Dedifferentiated amniotic fluid mesenchymal stem cell (primary cell): ENCODE data around the gene BLOC1S2.
A peak's percentile ranks its signal among the peaks of the same experiment; 100 is the strongest.
"Not testable (repeated sequence)": the region's sequence is repeated elsewhere in the genome, so short reads cannot be mapped to it uniquely, and the experiment has no call there.

Source experiments
- DNase-seq: peaks from one replicate; pipeline ENCODE4 v3.0.0-alpha.2; 2016; ENCODE audit errors: extremely low spot score

Gene BLOC1S2

DNA sequence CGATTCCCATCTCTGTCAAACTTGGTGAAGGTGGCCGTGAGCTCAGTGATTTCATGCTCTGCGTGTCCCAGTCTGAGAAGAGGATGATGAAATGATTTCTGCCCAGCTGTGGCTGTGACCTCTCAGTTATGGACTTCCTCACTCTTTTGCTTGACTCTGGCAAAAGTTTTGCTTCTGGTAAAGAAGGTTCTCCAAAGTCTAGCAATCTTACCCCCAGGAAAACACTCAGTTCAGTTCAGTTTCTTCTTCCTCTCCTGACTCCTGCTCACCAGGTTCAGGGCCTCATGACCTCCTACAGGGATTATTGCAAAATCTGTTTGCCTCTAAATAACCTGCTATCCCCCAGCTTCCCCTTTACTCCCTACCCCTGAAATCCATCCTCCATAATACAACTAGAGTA is 4.9 kb upstream of the BLOC1S2 start:
- no peak for DNase-seq

DNA sequence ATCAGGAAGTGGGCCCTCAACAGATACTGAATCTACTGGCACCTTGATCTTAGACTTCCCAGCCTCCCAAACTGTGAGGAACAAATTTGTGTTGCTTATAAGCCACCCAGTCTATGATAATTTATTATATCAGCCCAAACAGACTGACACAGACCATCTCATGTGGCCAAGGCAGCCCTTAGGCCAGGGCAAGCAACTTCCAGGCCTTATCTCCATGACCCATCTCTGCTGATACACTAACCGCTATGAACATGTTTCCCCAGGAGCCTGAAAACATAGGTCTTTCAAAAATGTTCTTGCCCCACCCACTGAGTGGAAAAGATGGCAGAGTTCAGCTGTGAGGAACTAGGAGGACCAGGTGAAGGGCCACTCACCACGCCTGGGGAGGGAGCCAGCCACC is 3.2 kb upstream of the BLOC1S2 start:
- DNase-seq: no peak

DNA sequence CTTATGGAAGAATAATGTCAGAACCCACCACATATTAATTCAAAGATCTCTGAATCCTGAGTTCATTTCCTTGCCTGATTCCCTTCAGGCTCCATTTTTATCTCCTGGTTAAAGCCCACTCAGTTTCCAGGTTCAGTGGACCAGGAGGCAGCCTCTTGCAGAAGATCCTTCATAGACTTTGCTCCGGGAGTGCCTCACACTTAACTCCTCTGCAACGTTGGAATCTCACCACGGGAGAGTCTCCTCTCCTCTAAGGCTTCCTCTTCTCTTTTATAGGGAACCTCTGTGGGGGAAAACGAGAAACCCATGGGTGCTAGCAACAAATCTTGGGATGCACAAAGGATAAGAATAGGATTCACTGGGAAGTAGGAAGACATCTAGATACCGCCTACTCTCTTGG is 1.7 kb upstream of the BLOC1S2 start:
- no peak for DNase-seq

DNA sequence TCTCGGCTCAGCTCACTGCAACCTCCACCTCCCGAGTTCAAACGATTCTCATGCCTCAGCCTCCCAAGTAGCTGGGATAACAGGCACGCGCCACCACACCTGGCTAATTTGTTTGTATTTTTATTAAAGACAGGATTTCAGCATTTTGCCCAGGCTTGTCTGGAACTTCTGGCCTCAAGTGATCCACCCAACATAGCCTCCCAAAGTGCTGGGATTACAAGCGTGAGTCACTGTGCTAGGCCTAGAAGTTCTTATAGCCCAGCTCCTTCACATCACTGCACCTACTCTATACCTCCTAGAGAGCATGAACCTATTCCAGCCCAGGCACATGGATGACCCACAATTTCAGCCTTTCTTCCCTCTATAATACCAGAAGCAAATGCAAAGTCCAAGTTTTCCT is 1.3 kb upstream of the BLOC1S2 start:
- DNase-seq: no peak

DNA sequence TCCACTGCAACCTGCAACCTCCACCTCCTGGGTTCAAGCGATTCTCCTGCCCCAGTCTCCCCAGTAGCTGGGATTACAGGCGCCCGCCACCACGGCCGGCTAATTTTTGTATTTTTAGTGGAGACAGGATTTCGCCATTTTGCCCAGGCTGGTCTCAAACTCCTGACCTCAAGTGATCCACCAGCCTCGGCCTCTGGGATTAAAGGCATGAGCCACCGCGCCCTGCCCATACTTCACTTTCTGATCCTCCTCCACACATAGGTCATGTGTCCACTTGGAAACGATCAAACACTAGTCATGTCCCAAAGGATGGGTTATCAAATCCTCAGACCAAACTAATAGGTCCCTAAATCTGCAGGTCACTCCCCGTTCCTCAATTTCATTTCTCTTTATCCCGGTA is 1.2 kb downstream of the BLOC1S2 start:
- not testable (repeated sequence) for DNase-seq

DNA sequence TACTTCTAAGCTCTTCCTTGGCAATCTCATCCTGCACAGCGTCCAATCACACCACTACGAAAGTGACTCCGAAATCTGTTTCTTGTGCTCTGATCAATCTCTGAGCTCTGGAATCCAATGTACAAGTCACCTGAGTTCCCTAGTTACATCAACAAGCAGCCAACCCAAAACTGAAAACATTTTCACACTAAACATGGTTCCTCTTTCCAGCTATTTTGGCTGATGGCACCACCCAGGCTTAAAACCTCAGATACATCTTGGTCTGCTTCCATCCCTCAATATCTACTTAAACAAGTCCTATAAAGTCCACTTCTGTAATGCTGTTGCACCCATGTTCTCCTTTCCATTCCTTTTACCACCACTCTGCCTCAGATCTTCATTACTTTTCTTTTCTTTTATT is 3.6 kb downstream of the BLOC1S2 start:
- DNase-seq: no peak

DNA sequence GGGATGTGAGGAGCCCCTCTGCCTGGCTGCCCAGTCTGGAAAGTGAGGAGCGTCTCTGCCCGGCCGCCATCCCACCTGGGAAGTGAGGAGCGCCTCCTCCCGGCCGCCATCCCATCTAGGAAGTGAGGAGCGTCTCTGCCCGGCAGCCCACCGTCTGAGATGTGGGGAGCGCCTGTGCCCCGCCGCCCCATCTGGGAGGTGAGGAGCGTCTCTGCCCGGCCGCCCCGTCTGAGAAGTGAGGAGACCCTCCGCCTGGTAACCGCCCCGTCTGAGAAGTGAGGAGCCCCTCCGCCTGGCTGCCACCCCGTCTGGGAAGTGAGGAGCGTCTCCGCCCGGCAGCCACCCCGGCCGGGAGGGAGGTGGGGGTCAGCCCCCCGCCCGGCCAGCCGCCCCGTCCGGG is 9.5 kb downstream of the BLOC1S2 start:
- not testable (repeated sequence) for DNase-seq

DNA sequence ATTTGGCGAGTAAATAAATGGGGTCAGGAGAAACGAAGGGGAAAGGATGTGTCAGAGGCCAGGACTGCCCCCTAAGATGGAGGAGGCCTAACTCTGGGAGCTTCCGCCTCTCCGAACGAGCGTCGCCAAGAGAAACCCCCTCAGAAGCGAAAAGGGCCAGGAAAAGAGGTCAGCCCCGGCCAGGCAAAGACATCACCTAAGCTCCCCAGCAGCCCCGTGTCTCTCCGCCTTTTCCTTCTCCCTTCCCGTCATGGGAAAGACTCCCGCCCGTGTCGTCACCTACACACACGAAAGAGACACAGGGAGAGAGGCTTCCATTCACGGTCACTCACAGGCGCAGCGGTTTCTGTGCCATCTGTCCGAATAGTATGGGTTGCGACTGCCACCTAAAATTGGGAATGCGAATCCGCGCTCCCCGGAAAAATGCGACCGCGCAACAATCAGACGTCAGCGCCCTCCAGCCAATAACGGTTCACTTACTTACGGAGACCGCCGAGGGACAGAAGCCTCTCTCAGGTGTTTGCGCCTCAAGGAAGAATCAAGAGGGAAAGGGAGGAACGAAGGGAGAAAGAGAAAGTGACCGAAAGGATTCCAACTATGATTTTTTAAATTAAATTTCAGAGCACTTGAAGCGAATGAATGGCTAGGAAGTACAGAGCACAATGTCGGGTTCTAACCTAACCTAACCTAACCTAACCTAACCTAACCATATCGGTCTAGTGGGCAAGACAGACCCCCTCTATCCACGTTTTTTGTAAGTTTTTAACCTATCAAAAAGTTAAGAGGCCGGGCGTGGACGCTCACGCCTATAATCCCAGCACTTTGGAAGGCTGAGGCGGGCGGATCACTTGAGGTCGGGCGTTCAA is 19.0 kb downstream of the BLOC1S2 start, which contains the start of gene CWF19L1:
CWF19L1 (minus strand) TSS at position 400 of the 866 bp plus-strand sequence; CDS start at position 355, 45 bp downstream.
- DNase-seq: peak; percentile 86

DNA sequence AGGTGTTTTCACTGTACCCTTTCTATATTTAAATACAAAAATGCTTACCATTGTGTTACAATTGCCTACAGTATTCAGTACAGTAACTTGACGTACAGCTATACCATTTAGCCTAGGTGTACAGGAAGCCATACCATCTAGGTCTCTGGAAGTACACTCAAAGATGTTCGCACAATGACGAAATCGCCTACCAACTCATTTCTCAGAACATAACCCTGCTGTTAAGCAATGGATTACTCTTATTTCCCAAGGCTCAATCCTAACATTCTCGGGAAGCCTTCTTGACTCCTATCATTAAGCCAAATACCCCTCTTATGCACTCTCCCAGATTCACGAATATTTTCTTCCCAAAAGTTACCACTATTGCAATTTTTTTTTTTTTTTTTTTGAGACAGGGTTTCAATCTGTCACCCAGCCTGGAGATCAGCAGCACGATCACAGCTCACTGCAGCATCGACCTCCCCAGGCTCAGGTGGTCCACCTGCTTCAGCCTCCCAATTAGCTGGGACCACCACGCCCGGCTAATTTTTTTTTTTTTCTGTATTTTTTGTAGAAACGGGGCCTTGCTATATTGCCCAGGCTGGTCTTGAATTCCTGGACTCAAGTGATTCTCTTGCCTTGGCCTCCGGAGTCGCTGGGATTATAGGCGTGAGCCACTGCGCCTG is 20.5 kb downstream of the BLOC1S2 start:
- DNase-seq: no peak

DNA sequence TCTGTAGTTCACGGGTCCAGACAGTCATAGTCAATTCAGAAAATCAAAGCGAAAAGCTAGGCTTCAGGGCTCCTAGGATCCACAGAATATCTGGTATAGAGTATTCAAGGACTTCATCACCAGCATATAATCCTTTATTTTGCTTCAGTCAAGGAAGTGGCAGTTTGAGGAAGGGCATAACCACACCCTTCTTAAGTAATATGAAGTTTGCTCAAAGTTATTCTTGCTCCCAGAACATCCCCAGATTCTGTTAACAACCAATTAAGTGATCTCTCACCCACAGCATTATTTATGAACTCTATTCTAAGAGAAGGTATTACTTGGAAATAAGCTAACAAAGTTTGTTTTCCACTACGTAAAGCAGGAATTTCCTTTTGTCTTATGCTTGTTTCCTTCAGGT is 32.3 kb downstream of the BLOC1S2 start:
- DNase-seq: no peak

DNA sequence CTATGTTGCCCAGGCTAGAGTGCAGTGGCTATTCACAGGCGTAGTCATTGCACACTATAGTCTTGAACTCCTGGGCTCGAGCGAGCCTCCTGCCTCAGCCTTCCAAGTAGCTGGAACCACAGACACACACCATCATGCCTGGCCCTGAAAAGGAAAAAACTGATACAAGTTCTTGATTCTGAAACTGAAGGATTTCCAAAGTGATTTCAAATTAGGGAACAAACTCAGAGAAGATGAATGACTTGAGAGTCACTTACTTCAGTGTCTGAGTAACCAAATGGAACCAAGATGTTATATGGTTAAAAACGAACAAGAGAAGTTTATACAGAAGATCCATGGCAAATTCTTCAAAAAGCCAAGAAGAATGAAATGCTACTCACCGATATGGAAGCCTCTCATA is 33.4 kb downstream of the BLOC1S2 start:
- DNase-seq: no peak

DNA sequence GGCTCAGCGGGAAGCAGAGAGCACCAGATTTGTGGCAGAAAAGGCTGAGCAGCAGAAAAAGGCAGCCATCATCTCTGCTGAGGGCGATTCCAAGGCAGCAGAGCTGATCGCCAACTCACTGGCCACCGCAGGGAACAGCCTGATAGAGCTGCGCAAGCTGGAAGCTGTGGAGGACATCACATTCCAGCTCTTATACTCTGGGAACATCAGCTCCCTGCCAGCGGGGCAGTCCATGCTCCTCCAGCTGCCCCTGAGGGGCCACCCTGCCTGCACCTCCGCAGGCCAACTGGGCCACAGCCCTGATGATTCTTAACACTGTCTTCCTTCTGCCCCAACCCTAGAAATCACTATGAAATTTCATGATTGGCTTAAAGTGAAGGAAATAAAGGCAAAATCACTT is 37.7 kb downstream of the BLOC1S2 start:
- DNase-seq: no peak

DNA sequence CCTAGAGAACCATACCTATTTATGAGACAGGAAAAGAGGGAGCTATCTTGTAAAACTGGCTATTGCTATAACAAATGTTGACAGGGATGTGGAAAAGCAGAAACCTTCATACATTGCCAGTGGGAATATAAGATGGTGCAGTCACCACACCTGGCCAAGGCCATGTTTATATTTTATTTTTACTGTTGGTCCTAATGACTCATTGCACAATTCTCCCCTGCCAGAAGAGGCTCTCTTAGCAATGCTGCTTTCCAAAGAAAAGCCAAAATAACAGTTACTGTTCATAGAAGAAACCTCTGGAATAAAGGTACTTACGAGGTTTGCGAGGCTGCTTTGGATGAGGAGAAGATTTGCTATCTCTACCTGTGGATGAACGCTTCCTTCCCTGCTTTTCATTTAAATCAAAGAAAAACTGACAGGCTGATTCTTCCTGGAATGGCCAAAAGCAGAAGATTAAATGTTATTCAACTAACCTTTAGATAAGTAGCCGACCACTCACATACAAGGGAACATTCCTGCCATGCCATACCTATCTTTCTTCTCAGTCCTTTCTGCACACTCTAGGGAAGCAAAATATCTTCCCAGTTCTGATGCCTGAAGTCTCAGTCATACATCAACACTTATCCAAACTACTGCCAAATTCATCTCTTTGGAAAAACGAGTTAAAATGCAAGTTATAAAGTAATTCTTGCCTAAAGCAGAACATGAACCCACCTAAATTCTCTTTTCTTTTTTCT is 40.8 kb downstream of the BLOC1S2 start:
- no peak for DNase-seq

DNA sequence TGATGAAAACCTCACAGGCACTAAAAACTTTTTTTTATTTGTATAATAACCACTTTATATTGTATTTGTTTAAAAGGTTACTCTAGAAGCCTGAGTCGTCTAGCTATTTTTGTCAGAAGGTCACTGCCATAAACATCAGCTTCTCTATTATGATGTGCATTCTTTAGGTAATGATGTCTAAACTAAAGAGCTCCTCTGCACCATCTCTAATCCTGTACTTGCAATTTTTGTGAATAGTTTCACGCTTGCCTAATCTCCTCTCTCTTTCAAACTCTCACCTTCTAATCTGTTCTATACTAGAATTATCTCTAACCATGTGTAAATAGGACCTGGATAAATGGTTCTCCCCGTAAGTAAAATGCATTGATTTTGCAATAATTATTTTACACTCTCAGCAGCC is 46.6 kb downstream of the BLOC1S2 start:
- DNase-seq: no peak

DNA sequence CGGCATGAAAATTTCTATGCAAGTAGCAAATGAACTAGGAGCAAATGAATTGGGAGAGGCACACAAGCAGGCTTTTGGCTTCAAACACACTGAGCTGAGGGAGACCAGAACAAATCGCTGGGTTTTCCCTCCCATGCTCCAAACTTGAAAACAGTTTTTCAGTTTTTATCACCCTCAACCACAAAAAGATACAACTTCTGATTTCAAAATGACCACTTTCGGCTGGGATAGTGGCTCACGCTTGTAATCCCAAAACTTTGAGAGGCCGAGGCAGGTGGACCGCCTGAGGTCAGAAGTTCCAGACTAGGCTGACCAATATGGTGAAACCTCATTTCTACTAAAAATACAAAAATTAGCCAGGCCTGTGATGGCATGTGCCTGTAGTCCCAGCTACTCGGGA is 48.1 kb downstream of the BLOC1S2 start:
- no peak for DNase-seq

DNA sequence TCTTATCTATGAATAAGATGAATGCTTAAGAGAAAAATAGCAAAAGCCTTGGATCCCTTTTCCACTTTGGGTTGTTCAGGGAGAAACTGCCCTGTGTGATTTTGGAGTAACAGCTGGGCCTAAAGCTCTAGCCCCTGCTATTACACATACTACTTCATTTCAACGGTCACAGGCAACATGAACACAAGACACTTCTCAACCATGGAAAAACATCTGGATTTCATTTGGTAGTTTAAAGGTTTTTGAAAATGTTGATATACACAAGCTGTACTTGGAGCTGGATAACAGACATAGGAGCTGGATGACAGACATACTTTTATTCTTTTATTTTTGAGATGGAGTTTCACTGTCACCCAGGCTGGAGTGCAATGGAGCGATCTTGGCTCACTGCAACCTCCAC is 54.4 kb downstream of the BLOC1S2 start:
- DNase-seq: peak; percentile 43

DNA sequence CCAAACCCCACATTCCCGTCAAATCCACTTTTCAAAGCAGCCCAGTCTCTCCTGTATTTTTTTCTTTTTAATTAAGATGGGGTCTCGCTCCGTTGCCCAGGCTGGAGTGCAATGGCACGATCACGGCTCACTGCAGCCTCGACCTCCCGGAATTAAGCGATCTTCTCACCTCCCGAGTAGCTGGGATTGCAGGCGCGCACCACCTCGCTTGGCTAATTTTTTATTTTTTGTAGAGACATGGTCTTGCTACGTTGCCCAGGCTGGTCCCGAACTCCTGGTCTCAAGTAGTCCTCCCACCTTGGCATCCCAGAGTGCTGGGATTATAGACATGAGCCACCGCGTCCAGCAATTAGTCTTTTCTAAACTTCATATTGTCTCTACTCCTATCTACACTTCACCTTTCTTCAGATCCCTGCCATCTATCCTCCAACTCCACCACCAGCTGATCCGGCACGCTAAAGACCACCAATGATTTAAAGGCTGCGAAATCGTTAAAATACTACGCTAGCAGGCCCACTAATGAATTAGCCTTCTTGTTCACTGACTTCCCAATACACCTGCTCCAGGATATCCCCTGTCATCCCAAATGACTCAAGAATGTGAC is 56.6 kb downstream of the BLOC1S2 start:
- no peak for DNase-seq

DNA sequence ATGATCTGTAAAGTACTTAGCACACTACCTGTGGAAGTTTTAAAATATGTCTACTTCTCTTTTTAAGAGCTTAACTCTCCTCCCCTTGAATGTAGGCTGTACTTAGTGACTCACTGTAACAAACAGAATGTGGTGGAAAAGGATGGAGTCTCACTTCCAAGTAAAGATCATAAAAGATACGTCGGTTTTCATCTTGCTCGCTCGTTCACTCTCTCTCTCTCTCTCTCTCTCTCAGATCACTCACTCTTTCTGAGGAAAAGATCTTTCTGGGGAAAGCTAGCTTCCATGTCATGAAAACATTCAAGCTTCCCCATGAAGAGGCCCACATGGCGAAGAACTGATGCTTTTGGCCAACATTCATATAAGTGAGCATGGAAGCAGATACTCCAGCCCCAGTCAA is 62.6 kb downstream of the BLOC1S2 start:
- DNase-seq: no peak
